Kidney epithelial cell (primary cell): ENCODE results near the gene PYGL. TPM values are rescaled to one million over a fixed set of nuclear protein-coding genes. Genes with fewer than 3 reads are reported as not detected.

Source experiments
- DNase-seq: peaks from one replicate; pipeline ENCODE4 v3.0.0-alpha.2; 2010; ENCODE audit warnings: low read depth
- H3K27me3 ChIP-seq: 2 replicates; pipeline ENCODE4 v1.6.0; 2011; ENCODE audit warnings: low read length; ENCODE audit not compliant: control insufficient read depth, insufficient read depth
- H3K36me3 ChIP-seq: 2 replicates; pipeline ENCODE4 v1.5.1; 2011; ENCODE audit warnings: low read length; ENCODE audit not compliant: control insufficient read depth, insufficient read depth
- H3K4me3 ChIP-seq: 2 replicates; pipeline ENCODE4 v1.5.1; 2011; ENCODE audit warnings: low read depth, mild to moderate bottlenecking, control low read depth, low read length
- CTCF ChIP-seq: IDR thresholded peaks from 2 replicates; pipeline ENCODE4 v1.5.1; 2011; ENCODE audit warnings: mild to moderate bottlenecking, moderate library complexity, low read length, control low read depth, inconsistent platforms; ENCODE audit not compliant: insufficient read depth, poor library complexity, severe bottlenecking
- total RNA-seq: library from RNA; depleted of rRNA; stranded (reverse); fragments of >200 nt; gene quantifications from 2 replicates; pipeline ENCODE4 v1.2.3, GENCODE V29; 2015

PYGL gene
- total RNA-seq, 1 donor from 2014 or later = 41.1 TPM

GRCh38 chr14:50941151-50941550, 3.1 kb downstream of the PYGL start:
- H3K36me3 ChIP-seq = no peaks in the 10 kb centered on the region
- no peaks in the 10 kb centered on the region for H3K27me3 ChIP-seq
- no peak for DNase-seq
- no peak for TF ChIP-seq CTCF
- no peak overlapping the region for H3K4me3 ChIP-seq

- TF ChIP-seq CTCF = no peak
- Histone ChIP-seq H3K4me3 (no peak overlapping the region), H3K36me3 (no peaks in the 10 kb centered on the region), H3K27me3 (no peaks in the 10 kb centered on the region)
- DNase-seq = no peak
Observed at GRCh38 chr14:50937800-50938199, 6.5 kb downstream of the PYGL start.

- Histone ChIP-seq H3K36me3 (no peaks in the 10 kb centered on the region), H3K27me3 (no peaks in the 10 kb centered on the region), H3K4me3 (no peak overlapping the region)
- no peak for TF ChIP-seq CTCF
- DNase-seq = no peak
Observed at GRCh38 chr14:50937325-50937724, 7.0 kb downstream of the PYGL start.

GRCh38 chr14:50936882-50937281, 7.4 kb downstream of the PYGL start:
- H3K36me3 ChIP-seq = no peaks in the 10 kb centered on the region
- H3K27me3 ChIP-seq = no peaks in the 10 kb centered on the region
- TF ChIP-seq CTCF = no peak
- H3K4me3 ChIP-seq = no peak overlapping the region
- DNase-seq = no peak

- no peak overlapping the region for H3K4me3 ChIP-seq
- no peak for TF ChIP-seq CTCF
- H3K27me3 ChIP-seq = no peaks in the 10 kb centered on the region
- H3K36me3 ChIP-seq = no peaks in the 10 kb centered on the region
- no peak for DNase-seq
Observed at GRCh38 chr14:50936016-50936340, 8.3 kb downstream of the PYGL start.

GRCh38 chr14:50935126-50936015, 8.9 kb downstream of the PYGL start:
- DNase-seq = no peak
- Histone ChIP-seq H3K36me3 (no peaks in the 10 kb centered on the region), H3K4me3 (no peak overlapping the region), H3K27me3 (no peaks in the 10 kb centered on the region)
- TF ChIP-seq CTCF = no peak
